GM19240 (cell line): Measurements from ENCODE around the gene GLIS1.

ENCODE experiments used
- DNase-seq: peaks from one replicate; pipeline ENCODE4 v3.0.0; 2011; ENCODE audit warnings: low spot score; ENCODE audit not compliant: insufficient read length

The GLIS1 gene

GRCh38 chr1:53582211-53583020 is 156.5 kb downstream of the GLIS1 start:
- no peak for DNase-seq

- DNase-seq: no peak
These were observed 157.5 kb downstream of the GLIS1 start for GRCh38 chr1:53581476-53581875.

GRCh38 chr1:53580739-53581475 is 158.1 kb downstream of the GLIS1 start:
- DNase-seq: no peak

GRCh38 chr1:53580009-53580400 is 159.0 kb downstream of the GLIS1 start:
- no peak for DNase-seq

GRCh38 chr1:53579221-53580008 is 159.5 kb downstream of the GLIS1 start:
- DNase-seq: no peak

GRCh38 chr1:53578358-53578757 is 160.6 kb downstream of the GLIS1 start:
- DNase-seq: no peak

- no peak for DNase-seq
These were observed 161.2 kb downstream of the GLIS1 start for GRCh38 chr1:53577761-53578100.

GRCh38 chr1:53576866-53577760 is 161.9 kb downstream of the GLIS1 start:
- DNase-seq: no peak

GRCh38 chr1:53576381-53576801 is 162.6 kb downstream of the GLIS1 start:
- no peak for DNase-seq

- DNase-seq: no peak
These were observed 163.0 kb downstream of the GLIS1 start for GRCh38 chr1:53575955-53576320.

- no peak for DNase-seq
These were observed 163.6 kb downstream of the GLIS1 start for GRCh38 chr1:53575141-53575954.

- no peak for DNase-seq
These were observed 164.3 kb downstream of the GLIS1 start for GRCh38 chr1:53574621-53575020.

- no peak for DNase-seq
These were observed 165.0 kb downstream of the GLIS1 start for GRCh38 chr1:53573931-53574330.

- no peak for DNase-seq
These were observed 165.4 kb downstream of the GLIS1 start for GRCh38 chr1:53573522-53573921.

GRCh38 chr1:53572815-53573173 is 166.2 kb downstream of the GLIS1 start:
- DNase-seq: no peak

GRCh38 chr1:53572065-53572814 is 166.7 kb downstream of the GLIS1 start:
- no peak for DNase-seq

GRCh38 chr1:53568540-53568939 is 170.4 kb downstream of the GLIS1 start:
- no peak for DNase-seq

- no peak for DNase-seq
These were observed 171.1 kb downstream of the GLIS1 start for GRCh38 chr1:53567851-53568250.

- no peak for DNase-seq
These were observed 171.5 kb downstream of the GLIS1 start for GRCh38 chr1:53567450-53567849.

GRCh38 chr1:53563611-53564010 is 175.4 kb downstream of the GLIS1 start:
- DNase-seq: no peak
